OCI-LY7 (cell line): ENCODE measurements around the gene HLTF. TPM values are rescaled to one million over a fixed set of nuclear protein-coding genes. Genes with fewer than 3 reads are reported as not detected.

Experiments
- BruUV-seq: library from RNA; stranded (reverse); fragments of 400-500 nt; replicated peaks from 2 replicates; lab custom pipeline; 2021; lab: Mats Ljungman, UMichigan
- CTCF ChIA-PET: fragments of 300-600 bp; sonication (Branson Sonifier 250); formaldehyde crosslinking; loops from one replicate; lab custom pipeline; 2022; ENCODE audit warnings: antibody characterized with exemption; ENCODE audit not compliant: unreplicated experiment; lab: Charles Lee
- POLR2A ChIA-PET: fragments of 300-600 bp; sonication (Branson Sonifier 250); formaldehyde crosslinking; loops from one replicate; lab custom pipeline; 2022; ENCODE audit warnings: antibody characterized with exemption; lab: Charles Lee
- DNase-seq: peaks from one replicate; pipeline ENCODE4 v3.0.0-alpha.2; 2015; ENCODE audit warnings: low spot score
- H2AFZ ChIP-seq: fragments of 200-600 bp; sonication (generic), shearing (Covaris generic); 2 replicates; pipeline ENCODE4 v1.6.1; 2014; ENCODE audit warnings: mild to moderate bottlenecking, antibody characterized with exemption, low read length, moderate library complexity
- H3K27ac ChIP-seq: fragments of 200-600 bp; sonication (generic); 2 replicates; pipeline ENCODE4 v1.5.1; 2014; ENCODE audit warnings: mixed run types, low read depth, mild to moderate bottlenecking, moderate library complexity, low read length, inconsistent platforms; ENCODE audit not compliant: poor library complexity, severe bottlenecking
- H3K36me3 ChIP-seq: fragments of 200-600 bp; sonication (generic); 2 replicates; pipeline ENCODE4 v1.6.1; 2014; ENCODE audit warnings: mild to moderate bottlenecking, antibody characterized with exemption, low read length, moderate library complexity, mixed read lengths; ENCODE audit not compliant: insufficient read depth
- H3K4me1 ChIP-seq: fragments of 200-600 bp; sonication (generic); 2 replicates; pipeline ENCODE4 v1.5.1; 2014; ENCODE audit warnings: mild to moderate bottlenecking, low read length; ENCODE audit not compliant: insufficient read depth, poor library complexity, severe bottlenecking
- H3K4me2 ChIP-seq: fragments of 200-600 bp; sonication (generic); 2 replicates; pipeline ENCODE4 v1.6.1; 2014; ENCODE audit warnings: mild to moderate bottlenecking, low read length
- H3K4me3 ChIP-seq: fragments of 200-600 bp; sonication (generic); 2 replicates; pipeline ENCODE4 v1.5.1; 2014; ENCODE audit warnings: mild to moderate bottlenecking, low read depth, low read length; ENCODE audit not compliant: poor library complexity, severe bottlenecking
- H3K79me2 ChIP-seq: fragments of 200-600 bp; sonication (generic); 2 replicates; pipeline ENCODE4 v1.6.1; 2016; ENCODE audit warnings: low read depth, mild to moderate bottlenecking, low read length, moderate library complexity, mixed read lengths; ENCODE audit not compliant: insufficient read depth
- H3K9me2 ChIP-seq: fragments of 200-600 bp; sonication (generic); 2 replicates; pipeline ENCODE4 v1.6.1; 2016; ENCODE audit warnings: mild to moderate bottlenecking, low read length, mixed read lengths; ENCODE audit not compliant: insufficient read depth
- H3K9me3 ChIP-seq: fragments of 200-600 bp; sonication (generic); 2 replicates; pipeline ENCODE4 v1.6.1; 2014; ENCODE audit warnings: mild to moderate bottlenecking, mixed run types, low read length, mixed read lengths
- H4K20me1 ChIP-seq: fragments of 200-600 bp; sonication (generic); 2 replicates; pipeline ENCODE4 v1.6.1; 2014; ENCODE audit warnings: mild to moderate bottlenecking, antibody characterized with exemption, low read length, moderate library complexity, mixed read lengths; ENCODE audit not compliant: insufficient read depth
- EZH2phosphoT487 ChIP-seq: fragments of 200-600 bp; sonication (generic); IDR thresholded peaks from 2 replicates; pipeline ENCODE4 v1.6.1; 2018; ENCODE audit warnings: low read depth, borderline replicate concordance, mild to moderate bottlenecking, mixed run types, antibody characterized with exemption, low read length, moderate library complexity, mixed read lengths
- intact Hi-C: fragments of 100-400 bp; cut with micrococcal nuclease; formaldehyde crosslinking; loops from one replicate; pipeline ENCODE4 v1.10.0; 2022; ENCODE audit not compliant: unreplicated experiment
- total RNA-seq, 2 experiments: library from RNA; depleted of rRNA in 1 of 2; stranded (reverse); fragments of >200 nt in 1 of 2; shearing (Covaris generic) in 1 of 2; gene quantifications; 2 replicates each; pipeline ENCODE4 v1.2.3, GENCODE V29; 2014 to 2022
- TF ChIP-seq, protein P1 (sequence below): fragments of 200-600 bp; sonication (generic); conservative IDR thresholded peaks from 2 replicates; pipeline ENCODE4 v1.5.1; 2014; ENCODE audit warnings: mild to moderate bottlenecking, antibody characterized with exemption, low read length, moderate library complexity, mixed read lengths

The HLTF gene
- total RNA-seq, 2 experiments from 2014 or later, result 106 to 107 TPM

DNA sequence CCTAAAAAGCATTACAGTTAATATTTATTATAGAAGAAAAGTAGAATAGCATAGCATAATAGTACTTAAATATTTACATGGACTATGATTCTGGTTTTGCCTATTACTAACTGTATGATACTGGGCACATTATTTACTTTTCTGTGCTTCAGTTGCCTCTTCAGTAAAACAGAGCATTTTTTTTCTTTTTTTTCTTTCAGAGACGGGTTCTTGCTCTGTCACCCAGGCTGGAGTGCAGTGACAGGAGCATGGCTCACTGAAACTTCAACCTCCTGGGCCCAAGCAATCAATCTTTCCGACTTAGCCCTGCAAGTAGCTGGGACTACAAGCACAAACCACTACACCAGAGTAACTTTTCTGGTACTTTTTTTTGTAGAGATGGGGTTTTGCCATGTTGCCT is 48.0 kb downstream of the HLTF start:
- H2AFZ ChIP-seq, result no peak overlapping the region
- no peaks in the 10 kb centered on the region for H4K20me1 ChIP-seq
- no peaks in the 10 kb centered on the region for H3K9me3 ChIP-seq
- TF ChIP-seq EZH2phosphoT487, result no peak
- H3K79me2 ChIP-seq, result no peaks in the 10 kb centered on the region; the same call in 1 of the 2 replicates
- no peaks in the 10 kb centered on the region for H3K9me2 ChIP-seq
- ChIA-PET CTCF (no interaction called here), POLR2A (interaction anchor here (0.7 to 1.3 kb wide), 2 partner anchors 9 to 34 kb away, joined by 3 to 5 read pairs; no protein-coding TSS in a partner anchor)
- H3K27ac ChIP-seq, result no peak overlapping the region
- no peak overlapping the region for H3K4me3 ChIP-seq
- no peaks in the 10 kb centered on the region for H3K4me1 ChIP-seq
- BruUV-seq, result no TSS peak
- no peak overlapping the region for H3K4me2 ChIP-seq
- H3K36me3 ChIP-seq, result peaks cover 96% of the 10 kb centered on the region
- intact Hi-C loops, result loop anchor here (2.0 kb wide), 1 partner anchor 44 kb away; no protein-coding TSS in a partner anchor
- no peak for DNase-seq

DNA sequence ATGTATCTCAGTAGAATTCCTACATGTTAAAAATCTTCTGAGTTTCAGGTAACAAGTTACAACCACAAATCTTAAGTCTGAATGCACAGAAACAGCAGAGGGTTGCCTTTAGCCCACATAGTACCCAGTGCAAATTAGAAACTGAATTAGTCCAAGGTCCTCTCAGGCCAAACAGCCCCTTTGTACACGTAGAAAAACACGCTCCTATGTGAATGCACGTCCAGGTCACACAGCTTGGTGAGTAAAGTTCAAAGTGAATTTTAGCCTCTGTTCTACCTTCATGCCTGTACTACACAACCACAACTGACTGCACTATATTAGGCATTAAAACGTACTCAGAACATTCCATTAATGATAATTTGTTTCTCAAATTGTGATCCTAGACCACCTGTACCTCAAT is 48.6 kb downstream of the HLTF start:
- no peaks in the 10 kb centered on the region for H3K9me2 ChIP-seq
- CTCF ChIA-PET, result no interaction called here
- no TSS peak for BruUV-seq

DNA sequence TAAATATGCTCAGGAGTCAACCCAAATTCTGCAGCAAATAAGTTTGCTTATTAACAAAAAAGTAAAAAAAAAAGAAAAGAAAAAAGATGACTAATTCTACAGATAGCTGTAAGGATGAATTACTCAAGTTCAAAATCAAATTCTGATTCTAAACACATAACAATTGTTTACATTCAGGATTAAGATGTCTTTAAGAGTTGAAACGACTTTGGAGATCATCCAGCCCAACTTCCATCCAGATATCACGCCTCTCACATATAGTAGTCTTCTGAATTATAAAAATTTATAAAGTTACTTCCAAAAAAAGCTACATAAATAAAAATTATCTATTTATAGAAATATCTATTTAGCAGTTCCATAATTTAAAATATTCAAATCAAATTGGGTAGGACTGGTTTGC is 55.2 kb downstream of the HLTF start:
- no peaks in the 10 kb centered on the region for H3K9me2 ChIP-seq
- H3K4me1 ChIP-seq, result no peaks in the 10 kb centered on the region
- H2AFZ ChIP-seq, result no peak overlapping the region
- BruUV-seq, result no TSS peak
- H3K79me2 ChIP-seq, result no peaks in the 10 kb centered on the region
- ChIA-PET POLR2A (interaction anchor here (0.6 to 1.3 kb wide), 4 partner anchors 9 to 127 kb away, joined by 3 to 5 read pairs (median 3); no protein-coding TSS in a partner anchor), CTCF (no interaction called here)
- no peaks in the 10 kb centered on the region for H3K9me3 ChIP-seq
- H3K4me2 ChIP-seq, result no peak overlapping the region
- no peaks in the 10 kb centered on the region for H4K20me1 ChIP-seq
- DNase-seq, result no peak
- intact Hi-C loops, result loop anchor here (5.0 kb wide), 1 partner anchor 41 kb away; no protein-coding TSS in a partner anchor
- TF ChIP-seq, protein P1, sequence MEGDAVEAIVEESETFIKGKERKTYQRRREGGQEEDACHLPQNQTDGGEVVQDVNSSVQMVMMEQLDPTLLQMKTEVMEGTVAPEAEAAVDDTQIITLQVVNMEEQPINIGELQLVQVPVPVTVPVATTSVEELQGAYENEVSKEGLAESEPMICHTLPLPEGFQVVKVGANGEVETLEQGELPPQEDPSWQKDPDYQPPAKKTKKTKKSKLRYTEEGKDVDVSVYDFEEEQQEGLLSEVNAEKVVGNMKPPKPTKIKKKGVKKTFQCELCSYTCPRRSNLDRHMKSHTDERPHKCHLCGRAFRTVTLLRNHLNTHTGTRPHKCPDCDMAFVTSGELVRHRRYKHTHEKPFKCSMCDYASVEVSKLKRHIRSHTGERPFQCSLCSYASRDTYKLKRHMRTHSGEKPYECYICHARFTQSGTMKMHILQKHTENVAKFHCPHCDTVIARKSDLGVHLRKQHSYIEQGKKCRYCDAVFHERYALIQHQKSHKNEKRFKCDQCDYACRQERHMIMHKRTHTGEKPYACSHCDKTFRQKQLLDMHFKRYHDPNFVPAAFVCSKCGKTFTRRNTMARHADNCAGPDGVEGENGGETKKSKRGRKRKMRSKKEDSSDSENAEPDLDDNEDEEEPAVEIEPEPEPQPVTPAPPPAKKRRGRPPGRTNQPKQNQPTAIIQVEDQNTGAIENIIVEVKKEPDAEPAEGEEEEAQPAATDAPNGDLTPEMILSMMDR, result no peak
- TF ChIP-seq EZH2phosphoT487, result no peak
- no peak overlapping the region for H3K4me3 ChIP-seq
- H3K27ac ChIP-seq, result no peak overlapping the region
- peaks cover 98% of the 10 kb centered on the region for H3K36me3 ChIP-seq

More for the DNA sequence above, 48.6 kb downstream of the HLTF start:
- intact Hi-C loops, result loop anchor here (2.0 kb wide), 1 partner anchor 45 kb away; no protein-coding TSS in a partner anchor
- Histone ChIP-seq H3K4me1 (no peaks in the 10 kb centered on the region), H3K9me3 (no peaks in the 10 kb centered on the region), H2AFZ (no peak overlapping the region), H3K79me2 (no peaks in the 10 kb centered on the region; the same call in 1 of the 2 replicates), H3K27ac (no peak overlapping the region), H4K20me1 (no peaks in the 10 kb centered on the region), H3K4me3 (no peak overlapping the region), H3K4me2 (no peak overlapping the region), H3K36me3 (peaks cover 96% of the 10 kb centered on the region)
- TF ChIP-seq, protein P1, result no peak
- TF ChIP-seq EZH2phosphoT487, result no peak
- no peak for DNase-seq
- POLR2A ChIA-PET, result interaction anchor here (1.3 kb wide), 1 partner anchor 9 kb away, joined by 5 read pairs; no protein-coding TSS in a partner anchor
